ENCODE measurements around the gene ZNF385A. TPM values are rescaled to one million over a fixed set of nuclear protein-coding genes. Genes with fewer than 3 reads are reported as not detected.

ZNF385A gene
- total and polyA plus RNA-seq, 2 donors (not counting 3 experiments of a cell fraction or from before 2014, with no cell fraction given), result 1.6 to 7.9 TPM

DNA sequence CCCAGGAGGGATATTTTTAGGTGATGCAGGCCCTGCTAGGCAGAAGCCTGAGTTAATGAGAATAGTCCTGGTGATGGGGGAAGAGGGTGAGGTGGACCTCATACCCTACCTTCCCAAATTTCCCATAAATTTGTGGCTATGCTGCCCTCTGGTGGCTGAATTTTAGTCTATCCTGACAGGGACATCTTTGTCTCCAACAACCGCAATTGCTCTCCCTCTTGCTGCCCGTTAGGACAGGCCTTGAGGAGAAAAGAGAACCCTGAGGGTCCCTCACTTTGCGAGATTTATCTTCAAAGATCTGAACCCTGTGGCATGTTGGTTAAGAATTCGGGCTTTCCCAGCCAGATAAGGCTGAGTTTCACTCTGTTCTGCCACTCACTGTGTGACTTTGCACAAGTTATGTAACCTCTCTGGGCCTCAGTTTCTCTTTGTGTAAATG, 9.8 kb upstream of the ZNF385A start:
- no peak for DNase-seq (ENCODE audit: low read depth, low spot score)
- intact Hi-C loops (cut with micrococcal nuclease), result no loop called here
- Histone ChIP-seq H3K27ac (ENCODE audit: insufficient read depth, low read depth, low read length) (no peak overlapping the region), H3K36me3 (ENCODE audit: control insufficient read depth in 2 of 2, extremely low read depth in 1 of 2, insufficient read depth in 2 of 2, low read length in 2 of 2) (peaks cover 46 to 50% of the 10 kb centered on the region in 2 experiments), H2AFZ (ENCODE audit: low read depth, low read length) (no peak overlapping the region), H3K4me1 (ENCODE audit: control insufficient read depth, extremely low read depth, insufficient read depth, low read length) (no peaks in the 10 kb centered on the region), H3K27me3 (ENCODE audit: control insufficient read depth in 2 of 2, insufficient read depth in 2 of 2, low read length in 2 of 2) (no peaks in the 10 kb centered on the region), H3K9me1 (replicated peaks; ENCODE audit: control insufficient read depth, extremely low read depth, insufficient read depth, low read length) (no peaks in the 10 kb centered on the region), H3K4me3 (replicated peaks in 1 of 3; ENCODE audit: insufficient read depth in 1 of 3, low read depth in 1 of 3, low read length in 3 of 3) (no peak overlapping the region), H3K79me2 (ENCODE audit: control insufficient read depth, insufficient read depth, low read length) (peaks cover 15% of the 10 kb centered on the region), H3K9ac (replicated peaks; ENCODE audit: extremely low read depth, insufficient read depth, low read length) (no peak overlapping the region), H3K4me2 (ENCODE audit: insufficient read depth, low read length) (no peak overlapping the region), H3K9me3 (replicated peaks; ENCODE audit: control insufficient read depth, insufficient read depth, low read length) (no peaks in the 10 kb centered on the region), H4K20me1 (replicated peaks; ENCODE audit: control insufficient read depth, extremely low read depth, insufficient read depth, low read length) (peaks cover 2% of the 10 kb centered on the region)
- BruUV-seq (replicated peaks), result no TSS peak
- POLR2A ChIA-PET, result no interaction called here
- dilution Hi-C loops (cut with MboI; ENCODE audit: extremely low pct_ligation_motif_present, low sequenced_read_pairs), result no loop called here
- FAIRE-seq, result no peak
- CTCF ChIA-PET, result interaction anchor here (1.2 to 2.8 kb wide), 3 partner anchors 10 to 46 kb away, joined by 4 to 17 read pairs (median 4); no protein-coding TSS in a partner anchor
- TF ChIP-seq, protein P1, sequence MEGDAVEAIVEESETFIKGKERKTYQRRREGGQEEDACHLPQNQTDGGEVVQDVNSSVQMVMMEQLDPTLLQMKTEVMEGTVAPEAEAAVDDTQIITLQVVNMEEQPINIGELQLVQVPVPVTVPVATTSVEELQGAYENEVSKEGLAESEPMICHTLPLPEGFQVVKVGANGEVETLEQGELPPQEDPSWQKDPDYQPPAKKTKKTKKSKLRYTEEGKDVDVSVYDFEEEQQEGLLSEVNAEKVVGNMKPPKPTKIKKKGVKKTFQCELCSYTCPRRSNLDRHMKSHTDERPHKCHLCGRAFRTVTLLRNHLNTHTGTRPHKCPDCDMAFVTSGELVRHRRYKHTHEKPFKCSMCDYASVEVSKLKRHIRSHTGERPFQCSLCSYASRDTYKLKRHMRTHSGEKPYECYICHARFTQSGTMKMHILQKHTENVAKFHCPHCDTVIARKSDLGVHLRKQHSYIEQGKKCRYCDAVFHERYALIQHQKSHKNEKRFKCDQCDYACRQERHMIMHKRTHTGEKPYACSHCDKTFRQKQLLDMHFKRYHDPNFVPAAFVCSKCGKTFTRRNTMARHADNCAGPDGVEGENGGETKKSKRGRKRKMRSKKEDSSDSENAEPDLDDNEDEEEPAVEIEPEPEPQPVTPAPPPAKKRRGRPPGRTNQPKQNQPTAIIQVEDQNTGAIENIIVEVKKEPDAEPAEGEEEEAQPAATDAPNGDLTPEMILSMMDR (IDR thresholded peaks at IDR 0.05; ENCODE audit: extremely low read depth in 1 of 2, insufficient read depth in 1 of 2, low read depth in 1 of 2, low read length in 2 of 2), result peak; percentile 62 to 67
- TF ChIP-seq POLR2A (IDR thresholded peaks at IDR 0.05; ENCODE audit: low read depth, low read length), result no peak
- TF ChIP-seq POLR2AphosphoS5 (IDR thresholded peaks at IDR 0.05; ENCODE audit: insufficient read depth, low read depth, low read length), result no peak

DNA sequence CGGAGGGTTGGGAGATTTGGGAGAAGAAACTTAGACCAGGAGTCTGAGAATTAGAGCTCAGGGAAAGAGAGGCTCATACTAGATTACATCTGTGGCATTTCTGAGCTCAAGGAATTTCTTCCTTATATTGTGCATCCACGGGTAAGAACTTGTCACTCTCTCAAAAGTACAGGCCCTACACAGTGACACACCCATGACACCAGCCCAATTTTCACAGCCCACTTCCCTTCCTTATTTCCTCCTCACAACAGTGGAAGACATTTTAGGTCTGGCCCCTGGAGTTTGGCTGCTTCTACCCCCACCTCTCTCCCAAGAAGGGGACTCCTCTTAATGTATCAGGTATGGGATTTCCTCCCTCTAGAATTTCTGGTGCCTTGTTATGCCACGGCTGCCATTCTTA, 9.2 kb upstream of the ZNF385A start:
- no peak for DNase-seq (ENCODE audit: low read depth, low spot score)
- CTCF ChIA-PET, result interaction anchor here (0.6 to 2.8 kb wide), 11 partner anchors 8 to 75 kb away, joined by 3 to 17 read pairs (median 4); partner anchors contain the start of gene ZNF385A
- Histone ChIP-seq H3K4me3 (replicated peaks in 1 of 3; ENCODE audit: insufficient read depth in 1 of 3, low read depth in 1 of 3, low read length in 3 of 3) (no peak overlapping the region), H3K27me3 (ENCODE audit: control insufficient read depth in 2 of 2, insufficient read depth in 2 of 2, low read length in 2 of 2) (no peaks in the 10 kb centered on the region), H4K20me1 (replicated peaks; ENCODE audit: control insufficient read depth, extremely low read depth, insufficient read depth, low read length) (peaks cover 2% of the 10 kb centered on the region), H3K4me2 (ENCODE audit: insufficient read depth, low read length) (no peak overlapping the region), H3K27ac (ENCODE audit: insufficient read depth, low read depth, low read length) (no peak overlapping the region), H2AFZ (ENCODE audit: low read depth, low read length) (no peak overlapping the region), H3K9me1 (replicated peaks; ENCODE audit: control insufficient read depth, extremely low read depth, insufficient read depth, low read length) (no peaks in the 10 kb centered on the region), H3K4me1 (ENCODE audit: control insufficient read depth, extremely low read depth, insufficient read depth, low read length) (no peaks in the 10 kb centered on the region), H3K9me3 (replicated peaks; ENCODE audit: control insufficient read depth, insufficient read depth, low read length) (no peaks in the 10 kb centered on the region), H3K9ac (replicated peaks; ENCODE audit: extremely low read depth, insufficient read depth, low read length) (no peak overlapping the region), H3K79me2 (ENCODE audit: control insufficient read depth, insufficient read depth, low read length) (peaks cover 15% of the 10 kb centered on the region), H3K36me3 (ENCODE audit: control insufficient read depth in 2 of 2, extremely low read depth in 1 of 2, insufficient read depth in 2 of 2, low read length in 2 of 2) (peaks cover 43 to 47% of the 10 kb centered on the region in 2 experiments)
- POLR2A ChIA-PET, result no interaction called here
- intact Hi-C loops (cut with micrococcal nuclease), result no loop called here
- TF ChIP-seq, protein P1 (IDR thresholded peaks at IDR 0.05; ENCODE audit: extremely low read depth in 1 of 2, insufficient read depth in 1 of 2, low read depth in 1 of 2, low read length in 2 of 2), result no peak
- no peak for TF ChIP-seq POLR2AphosphoS5 (IDR thresholded peaks at IDR 0.05; ENCODE audit: insufficient read depth, low read depth, low read length)
- TF ChIP-seq POLR2A (IDR thresholded peaks at IDR 0.05; ENCODE audit: low read depth, low read length), result peak; percentile 2
- no peak for TF ChIP-seq MYC (IDR thresholded peaks at IDR 0.05; ENCODE audit: low read depth, low read length)
- dilution Hi-C loops (cut with MboI; ENCODE audit: extremely low pct_ligation_motif_present, low sequenced_read_pairs), result no loop called here
- FAIRE-seq, result no peak
- BruUV-seq (replicated peaks), result no TSS peak

Measured in endothelial cell of umbilical vein (primary cell).